Activated CD4-positive, alpha-beta T cell treated with anti-CD3 and anti-CD28 coated beads, Interleukin-2, Interleukin-4, amounts not matched to agents 100 ng/mL and 50 ng/mL, durations not matched to agents 16 hours and 8 hours (primary cell): ENCODE data around the gene KLHDC2.
A peak's percentile ranks its signal among the peaks of the same experiment; 100 is the strongest.
"Not testable (repeated sequence)": the region's sequence is repeated elsewhere in the genome, so short reads cannot be mapped to it uniquely, and the experiment has no call there.

ENCODE experiments used
- DNase-seq: peaks from one replicate; pipeline ENCODE4 v3.0.0-alpha.2; 2020; ENCODE audit warnings: low spot score

KLHDC2 gene, protein sequence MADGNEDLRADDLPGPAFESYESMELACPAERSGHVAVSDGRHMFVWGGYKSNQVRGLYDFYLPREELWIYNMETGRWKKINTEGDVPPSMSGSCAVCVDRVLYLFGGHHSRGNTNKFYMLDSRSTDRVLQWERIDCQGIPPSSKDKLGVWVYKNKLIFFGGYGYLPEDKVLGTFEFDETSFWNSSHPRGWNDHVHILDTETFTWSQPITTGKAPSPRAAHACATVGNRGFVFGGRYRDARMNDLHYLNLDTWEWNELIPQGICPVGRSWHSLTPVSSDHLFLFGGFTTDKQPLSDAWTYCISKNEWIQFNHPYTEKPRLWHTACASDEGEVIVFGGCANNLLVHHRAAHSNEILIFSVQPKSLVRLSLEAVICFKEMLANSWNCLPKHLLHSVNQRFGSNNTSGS

DNA sequence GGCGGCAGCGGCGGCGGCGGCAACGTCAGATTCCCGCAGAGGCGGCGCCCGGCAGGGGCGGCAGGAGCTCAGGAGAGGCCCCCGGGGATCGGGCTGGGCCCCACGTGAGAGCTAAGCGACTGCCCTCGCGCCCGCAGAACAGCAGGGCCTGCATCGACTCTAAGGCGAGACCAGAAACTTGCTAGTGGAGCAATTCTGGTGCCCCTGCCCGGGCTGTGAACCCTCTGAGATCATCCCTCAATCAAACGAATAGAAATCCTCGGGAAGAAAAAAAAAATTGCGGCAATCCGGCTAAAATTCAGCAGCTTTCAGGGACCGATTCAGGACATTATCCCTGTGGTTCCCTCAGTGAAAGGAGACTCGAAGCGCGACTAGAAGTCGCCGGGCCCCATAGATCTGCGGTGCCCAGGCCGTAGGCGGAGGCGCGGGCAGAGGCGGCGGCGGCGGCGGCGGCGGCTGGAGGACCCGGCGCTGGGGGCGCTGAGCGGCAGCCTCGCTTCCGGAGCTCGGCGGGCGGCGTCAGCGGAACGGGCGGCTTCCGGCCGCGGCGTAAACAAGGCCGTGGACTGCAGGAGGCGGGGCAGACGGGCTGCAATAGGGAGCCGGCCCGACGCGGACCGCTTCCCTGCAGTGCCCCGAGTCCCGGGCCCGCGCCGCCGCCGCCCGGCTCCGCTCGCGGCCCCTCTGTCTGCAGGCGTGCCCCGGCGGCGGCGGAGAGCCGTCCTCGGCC, at the start of gene KLHDC2:
Gene KLHDC2 (plus strand): TSS at position 583 of the 730 bp plus-strand sequence. CDS start 316 bp downstream, outside the sequence.
- DNase-seq = peak; percentile 91

DNA sequence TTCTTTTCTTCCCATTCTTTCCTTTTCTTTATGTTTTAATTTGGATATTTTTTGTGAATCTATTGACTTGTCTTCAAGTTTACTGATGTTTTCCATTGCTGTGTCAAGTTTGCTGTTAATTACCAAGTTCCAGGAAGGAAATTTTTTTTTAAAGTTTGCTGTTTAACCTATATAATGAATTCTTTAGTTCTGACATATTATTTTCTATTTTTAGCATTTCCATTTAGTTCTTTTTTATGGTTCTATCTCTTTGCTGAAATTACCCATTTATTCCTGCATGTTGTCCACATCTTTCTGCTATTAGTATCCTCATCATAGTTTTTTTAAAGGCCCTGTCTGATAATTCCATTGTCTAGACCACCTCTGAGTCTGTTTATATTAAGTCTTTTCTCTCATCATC, 47.2 kb upstream of the KLHDC2 start:
- DNase-seq = no peak

DNA sequence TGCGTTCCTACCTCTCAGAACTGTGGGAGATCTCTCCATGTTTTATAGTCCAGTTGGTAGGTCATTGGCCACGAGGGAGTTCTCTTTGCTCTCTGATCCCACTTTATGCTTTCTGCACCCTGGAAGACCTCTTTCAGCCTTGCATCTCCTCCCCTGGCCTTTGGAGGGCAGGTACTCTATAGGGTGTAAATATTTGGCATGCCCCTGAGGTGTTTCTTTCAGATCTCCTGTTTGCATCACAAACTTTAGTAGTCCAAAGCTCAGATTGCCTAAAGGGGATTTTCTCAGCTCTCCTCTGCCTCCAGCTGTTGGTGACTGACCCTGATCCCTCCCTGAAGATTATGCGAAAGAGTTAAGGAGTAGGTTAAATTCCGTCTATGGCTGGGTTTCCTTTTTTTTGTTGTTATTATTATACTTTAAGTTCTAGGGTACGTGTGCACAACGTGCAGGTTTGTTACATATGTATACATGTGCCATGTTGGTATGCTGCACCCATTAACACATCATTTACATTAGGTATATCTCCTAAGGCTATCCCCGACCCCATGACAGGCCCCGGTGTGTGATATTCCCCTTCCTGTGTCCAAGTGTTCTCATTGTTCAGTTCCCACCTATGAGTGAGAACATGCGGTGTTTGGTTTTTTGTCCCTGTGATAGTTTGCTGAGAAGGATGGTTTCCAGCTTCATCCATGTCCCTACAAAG, 46.1 kb upstream of the KLHDC2 start:
- not testable (repeated sequence) for DNase-seq

DNA sequence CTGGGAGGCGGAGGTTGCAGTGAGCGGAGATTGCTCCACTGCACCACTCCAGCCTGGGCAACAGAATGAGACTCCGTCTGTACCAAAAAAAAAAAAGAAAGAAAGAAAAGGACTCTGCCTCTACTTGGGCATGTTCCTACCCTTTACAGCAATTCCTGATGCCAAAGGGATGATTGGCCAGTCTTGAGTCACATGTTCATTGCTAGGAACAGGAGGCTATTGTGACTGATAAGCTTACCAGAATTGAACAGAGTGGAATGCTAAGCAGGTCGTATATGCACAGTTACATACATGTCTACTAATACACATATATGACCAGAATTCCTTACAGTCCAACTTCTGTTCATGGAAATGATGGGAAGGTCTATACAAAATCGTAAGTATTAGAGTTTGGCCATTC, 40.8 kb upstream of the KLHDC2 start:
- DNase-seq = no peak

DNA sequence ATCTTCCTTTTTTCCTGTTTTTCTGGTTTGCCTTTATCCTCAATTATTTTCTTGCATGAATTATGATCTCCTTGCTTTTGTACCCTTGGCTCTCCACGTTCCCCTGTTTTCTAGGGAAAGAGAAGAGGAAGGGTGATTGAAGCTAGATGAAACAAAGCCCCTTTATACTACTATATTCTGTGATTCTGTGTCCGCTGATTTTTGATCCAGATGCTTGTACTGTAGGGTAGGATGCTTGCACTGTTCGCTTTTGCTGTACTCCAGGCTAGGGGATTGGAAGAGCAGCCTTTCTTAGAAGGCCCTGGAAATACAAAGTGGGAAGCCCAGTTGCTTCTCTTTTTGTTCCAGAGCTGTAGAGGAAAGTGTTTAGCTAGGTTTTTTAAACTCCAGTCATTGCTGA, 35.1 kb upstream of the KLHDC2 start:
- DNase-seq = no peak

DNA sequence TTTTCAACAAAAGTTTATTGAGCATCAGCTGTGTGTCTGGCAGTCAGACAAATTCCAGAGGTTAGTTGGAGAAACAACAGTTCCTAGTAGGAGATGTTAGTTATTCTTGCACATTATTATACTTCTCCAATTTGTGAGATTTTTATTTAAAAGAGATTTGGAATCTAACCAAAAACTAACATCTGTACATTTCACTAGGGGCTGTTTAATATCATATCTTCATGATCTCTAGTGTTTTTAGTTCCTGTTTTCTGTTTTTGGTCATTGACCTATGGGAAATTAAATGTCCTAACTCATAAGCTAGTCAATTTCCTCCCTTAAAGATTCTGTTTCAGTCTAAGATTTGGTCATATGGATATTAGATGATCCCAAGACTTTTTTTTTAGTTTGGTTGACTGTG, 34.1 kb upstream of the KLHDC2 start:
- DNase-seq = no peak

DNA sequence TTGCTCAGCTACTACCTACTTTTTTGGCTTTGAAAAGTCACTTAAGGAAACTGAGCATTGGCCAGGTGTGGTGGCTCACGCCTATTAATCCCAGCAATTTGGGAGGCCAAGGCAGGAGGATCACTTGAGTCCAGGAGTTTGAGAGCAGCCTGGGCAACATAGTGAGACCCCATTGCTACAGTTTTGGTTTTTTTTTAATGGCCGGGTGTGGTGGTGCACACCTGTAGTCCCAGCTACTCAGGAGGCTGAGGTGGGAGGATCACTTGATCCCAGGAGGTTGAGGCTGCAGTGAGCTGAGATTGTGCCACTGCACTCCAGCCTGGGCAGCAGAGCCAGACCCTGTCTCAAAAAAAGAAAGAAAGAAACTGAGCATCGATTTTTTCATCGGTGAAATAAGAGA, 32.3 kb upstream of the KLHDC2 start:
- not testable (repeated sequence) for DNase-seq

DNA sequence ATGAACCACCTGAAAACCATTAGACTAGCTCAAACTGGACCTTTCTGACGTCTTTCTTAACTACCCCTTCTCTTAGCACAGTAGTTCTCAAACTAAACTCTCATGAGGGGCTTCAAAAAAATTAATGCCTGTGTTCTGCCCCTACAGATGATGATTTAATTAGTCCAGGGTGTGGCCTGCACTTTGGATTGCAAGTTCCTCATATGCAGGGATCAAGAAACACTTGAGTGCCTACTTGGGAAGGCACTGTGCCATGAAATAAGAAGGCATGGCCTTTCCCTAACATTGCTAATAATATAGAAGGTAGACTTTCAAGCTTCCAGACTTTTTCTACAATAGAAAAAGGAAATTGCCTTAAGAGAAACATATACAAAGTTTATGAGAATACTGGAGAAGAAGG, 22.8 kb upstream of the KLHDC2 start:
- DNase-seq = no peak

DNA sequence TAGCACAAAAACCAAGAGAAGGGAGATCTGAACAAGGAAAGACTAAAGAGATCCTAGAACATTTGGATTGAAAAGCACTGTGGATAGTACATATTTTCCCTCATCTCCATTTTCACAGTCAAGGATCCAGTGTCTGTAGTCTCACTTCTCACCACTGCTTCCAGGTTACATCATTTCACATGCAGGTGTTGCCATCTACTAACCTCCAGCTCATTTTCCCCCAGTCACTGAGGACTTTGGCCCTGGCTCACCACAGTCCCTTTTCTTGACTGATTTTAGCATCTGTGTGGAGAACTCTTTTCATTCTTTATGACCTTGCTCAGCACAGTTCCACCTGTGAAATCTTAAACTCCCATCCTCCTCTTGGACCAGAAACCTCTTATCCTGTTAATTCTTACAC, 21.5 kb upstream of the KLHDC2 start:
- not testable (repeated sequence) for DNase-seq

DNA sequence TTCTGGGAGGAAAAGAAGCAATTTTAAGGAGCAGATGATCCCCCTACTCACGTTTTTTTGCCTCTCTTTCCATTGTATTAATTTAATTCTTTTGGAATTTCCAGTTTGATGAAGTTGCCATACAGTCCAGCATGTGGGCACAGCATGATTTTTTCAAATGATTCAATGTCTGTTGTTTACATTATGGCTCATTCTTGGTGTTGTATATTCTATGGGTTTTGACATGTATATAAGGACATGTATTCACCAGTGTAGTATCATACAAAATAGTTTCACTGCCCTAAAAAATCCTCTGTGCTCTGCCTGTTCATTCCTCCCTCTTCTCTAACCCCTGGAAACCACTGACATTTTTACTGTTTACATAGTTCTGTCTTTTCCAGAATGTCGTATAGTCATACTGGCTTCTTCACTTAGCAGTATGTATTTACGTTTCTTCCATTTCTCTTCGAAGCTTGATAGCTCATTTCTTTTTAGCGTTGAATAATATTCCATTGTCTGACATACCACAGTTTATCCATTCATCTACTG, 13.3 kb upstream of the KLHDC2 start:
- no peak for DNase-seq

DNA sequence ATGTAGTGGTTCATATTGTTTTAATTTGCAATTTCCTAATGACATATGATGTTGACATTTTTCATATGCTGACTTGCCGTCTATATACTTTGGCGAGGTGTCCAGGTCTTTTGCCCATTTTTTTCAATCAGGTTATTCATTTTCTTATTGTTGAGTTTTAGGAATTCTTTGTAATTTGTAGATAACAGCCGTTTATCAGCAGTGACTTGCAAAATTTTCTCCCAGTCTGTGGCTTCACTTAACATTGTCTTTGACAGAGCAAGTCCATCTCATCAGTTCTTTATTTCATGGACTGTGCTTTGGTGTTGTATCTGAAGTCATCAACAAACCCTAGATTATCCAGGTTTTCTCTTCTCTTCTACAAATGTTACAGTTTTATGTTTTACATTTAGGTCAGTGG, 12.6 kb upstream of the KLHDC2 start:
- no peak for DNase-seq

DNA sequence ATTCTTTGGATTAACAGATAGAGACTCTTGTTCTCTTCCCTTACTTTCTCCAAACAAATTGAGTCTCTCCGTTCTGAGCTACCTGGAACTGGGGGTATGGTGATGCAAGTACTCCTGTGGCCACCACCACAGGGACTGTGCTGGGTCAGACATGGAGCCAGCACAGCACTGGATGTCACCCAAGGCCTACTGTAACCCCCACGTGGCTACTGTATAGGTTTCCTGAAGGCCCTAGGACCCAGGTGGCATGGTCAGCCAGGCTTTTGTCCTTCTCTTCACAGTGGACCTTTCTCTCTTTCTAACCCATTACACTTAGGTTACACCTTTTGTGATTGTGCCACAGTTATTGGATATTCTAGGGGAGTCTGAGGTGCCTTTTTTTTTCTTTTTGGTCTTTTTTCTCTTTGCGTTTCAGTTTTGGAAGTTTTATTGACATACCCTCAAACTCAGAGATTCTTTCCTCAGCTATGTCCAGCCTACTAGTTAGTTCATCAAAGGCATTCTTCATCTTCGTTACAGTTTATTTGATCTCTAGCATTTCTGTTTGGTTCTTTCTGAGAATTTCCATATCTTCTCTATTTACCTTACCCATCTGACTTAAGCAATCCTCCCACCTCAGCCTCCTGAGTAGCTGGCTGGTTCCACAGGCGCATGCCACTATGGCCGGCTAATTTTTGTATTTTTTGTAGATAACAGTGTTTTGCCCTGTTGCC, 6.0 kb upstream of the KLHDC2 start:
- no peak for DNase-seq

DNA sequence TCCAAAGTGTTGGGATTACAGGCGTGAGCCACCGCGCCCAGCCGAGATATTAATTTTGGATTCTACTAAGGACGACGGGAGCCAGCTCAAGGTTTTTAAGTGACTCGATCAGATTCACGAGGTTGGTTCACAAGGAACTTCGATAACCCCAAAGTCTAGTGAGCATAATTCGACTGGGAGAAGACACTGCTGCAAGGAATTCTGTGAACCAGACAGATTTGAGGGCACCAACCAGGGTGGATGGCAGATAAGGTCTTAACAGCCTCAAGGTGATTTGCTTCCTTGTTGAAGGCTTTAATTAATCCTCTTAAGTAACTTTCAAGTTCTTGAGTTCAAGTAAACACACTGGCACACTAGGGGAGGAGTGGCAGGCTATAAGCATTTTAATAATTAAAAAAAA, 1.1 kb upstream of the KLHDC2 start:
- no peak for DNase-seq

DNA sequence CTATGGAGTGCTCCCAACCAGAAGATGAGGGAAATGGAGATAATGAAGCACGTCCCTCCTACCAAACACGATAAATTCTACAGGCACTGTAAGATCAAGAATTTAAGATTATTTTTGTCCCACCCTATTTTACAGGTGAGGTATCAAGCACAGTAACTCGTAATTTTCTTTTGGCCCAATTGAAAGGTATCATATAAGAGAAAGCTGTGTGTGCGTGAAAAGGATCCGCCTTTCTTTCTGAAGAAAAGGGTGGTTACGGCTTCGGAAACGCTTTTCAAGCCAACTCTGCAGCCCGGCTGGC, 733 bp upstream of the KLHDC2 start:
- DNase-seq = no peak

DNA sequence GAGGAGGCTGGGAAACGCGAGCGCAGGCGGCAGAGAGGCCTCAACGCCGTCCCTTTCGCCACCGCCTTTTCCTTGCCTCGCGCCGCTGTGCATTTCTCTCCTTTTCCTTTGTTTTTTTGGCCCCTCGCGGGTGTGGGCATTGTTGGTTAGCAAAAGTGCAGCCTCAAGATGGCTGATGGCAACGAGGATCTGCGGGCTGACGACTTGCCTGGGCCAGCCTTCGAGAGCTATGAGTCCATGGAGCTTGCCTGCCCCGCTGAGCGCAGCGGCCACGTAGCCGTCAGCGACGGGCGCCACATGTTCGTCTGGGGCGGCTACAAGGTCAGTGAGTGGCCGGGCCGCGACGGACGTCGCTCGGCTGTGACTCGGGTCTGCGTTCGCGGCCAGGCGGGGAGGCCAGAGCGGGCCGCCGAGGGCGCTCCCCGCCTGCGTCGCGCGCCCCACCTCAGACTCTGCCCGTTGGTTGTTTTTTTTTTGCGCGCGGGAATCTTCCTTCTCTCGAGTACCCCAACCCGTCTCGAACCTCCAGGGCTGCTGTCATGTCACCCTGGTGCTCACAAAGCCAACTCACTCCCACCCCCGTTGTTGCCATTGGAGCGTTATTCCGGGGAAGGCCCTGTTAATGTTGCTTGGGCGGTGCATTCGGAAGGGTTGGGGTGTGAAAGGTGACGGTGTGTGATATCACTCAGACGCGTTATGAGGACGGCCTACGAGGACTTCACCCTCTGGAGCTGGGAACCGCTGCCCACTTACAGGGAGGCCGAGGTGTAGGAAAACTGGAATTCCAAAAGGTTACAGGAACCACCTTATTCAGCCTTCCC, 558 bp downstream of the KLHDC2 start:
- peak; percentile 74 for DNase-seq

DNA sequence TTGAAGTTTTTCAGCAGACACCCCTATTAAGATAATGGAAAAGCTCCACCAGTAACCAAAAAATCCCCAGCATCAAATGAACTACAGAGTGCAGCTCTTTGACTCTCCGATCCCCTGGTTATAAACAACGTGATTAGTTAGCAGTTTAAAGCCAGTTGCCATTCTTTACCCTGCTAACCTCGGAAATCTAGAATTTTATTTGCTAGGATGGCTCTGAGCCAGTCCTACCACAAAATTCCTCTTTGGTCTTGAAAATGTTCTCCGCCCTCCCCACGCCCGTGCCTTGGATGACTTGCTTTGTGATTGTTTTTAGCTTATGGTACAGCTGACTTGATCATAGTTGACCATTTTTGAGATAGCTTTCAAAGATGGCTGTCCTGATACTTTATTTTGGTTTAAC, 1.2 kb downstream of the KLHDC2 start:
- no peak for DNase-seq

DNA sequence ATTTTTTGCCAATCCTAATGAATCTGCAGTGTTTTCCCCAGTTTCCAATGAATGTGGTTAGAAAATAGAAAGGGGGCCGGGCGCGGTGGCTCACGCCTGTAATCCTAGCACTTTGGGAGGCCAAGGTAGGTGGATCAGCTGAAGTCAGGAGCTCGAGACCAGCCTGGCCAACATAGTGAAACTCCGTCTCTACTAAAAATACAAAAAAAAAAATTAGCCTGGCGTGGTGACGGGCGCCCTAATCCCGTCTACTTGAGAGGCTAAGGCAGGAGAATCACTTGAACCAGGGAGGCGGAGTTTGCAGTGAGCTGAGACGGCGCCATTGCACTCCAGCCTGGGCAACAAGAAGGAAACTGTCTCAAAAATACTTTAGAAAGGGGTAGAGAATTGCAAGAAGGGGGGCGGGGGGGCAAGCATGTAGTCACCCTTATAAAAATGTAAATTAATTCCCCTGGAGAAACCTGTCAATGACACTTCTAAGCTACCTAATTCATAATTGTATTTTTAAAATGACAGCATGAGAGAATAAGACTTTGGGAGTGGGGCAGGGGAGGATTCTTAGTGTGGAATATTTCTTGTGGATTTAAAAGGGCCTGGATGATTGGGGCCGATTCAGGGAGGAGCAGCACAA, 1.7 kb downstream of the KLHDC2 start:
- no peak for DNase-seq

DNA sequence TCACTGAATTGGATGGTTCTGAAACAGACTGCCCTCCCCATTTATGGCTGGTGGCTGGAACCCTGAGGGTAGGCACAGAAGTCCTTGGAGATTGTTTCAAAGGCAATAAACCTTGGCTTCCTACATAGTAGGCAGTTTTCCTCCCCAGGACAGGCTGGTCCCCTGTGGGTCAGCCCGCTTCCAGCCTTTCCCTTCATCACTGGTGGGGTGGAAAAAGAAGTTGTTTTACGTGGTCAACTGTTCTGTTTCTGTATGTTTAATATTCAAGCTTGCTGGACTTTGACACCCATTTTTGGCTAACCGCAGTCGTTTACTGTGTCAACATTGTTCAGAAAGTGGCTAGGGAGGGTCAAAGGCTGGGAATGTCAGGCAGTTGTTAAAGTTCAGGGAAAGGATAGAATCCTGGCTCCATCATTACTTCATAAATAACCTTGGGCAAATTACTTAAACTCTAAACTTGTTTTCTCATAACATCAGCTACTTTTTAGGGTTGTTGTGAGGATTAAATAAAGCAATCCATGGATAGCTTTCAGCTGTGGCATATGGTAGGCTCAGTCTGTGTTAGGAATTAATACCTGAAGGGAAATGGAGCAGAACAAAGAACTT, 2.4 kb downstream of the KLHDC2 start:
- no peak for DNase-seq

DNA sequence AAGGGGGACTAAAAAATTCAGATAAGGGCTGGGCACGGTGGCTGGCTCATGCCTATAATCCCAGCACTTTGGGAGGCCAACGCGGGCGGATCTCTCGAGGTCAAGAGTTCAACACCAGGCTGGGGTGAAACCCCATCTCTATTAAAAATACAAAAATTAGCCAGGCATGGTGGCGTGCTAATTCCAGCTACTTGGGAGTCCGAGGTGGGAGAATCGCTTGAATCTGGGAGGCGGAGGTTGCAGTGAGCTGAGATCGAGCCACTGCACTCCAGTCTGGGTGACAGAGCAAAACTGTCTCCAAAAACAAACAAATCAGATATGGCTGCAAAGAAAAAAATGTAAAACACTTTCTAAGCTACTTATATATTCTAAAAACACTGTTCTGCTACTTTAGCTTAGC, 3.7 kb downstream of the KLHDC2 start:
- DNase-seq = not testable (repeated sequence)

DNA sequence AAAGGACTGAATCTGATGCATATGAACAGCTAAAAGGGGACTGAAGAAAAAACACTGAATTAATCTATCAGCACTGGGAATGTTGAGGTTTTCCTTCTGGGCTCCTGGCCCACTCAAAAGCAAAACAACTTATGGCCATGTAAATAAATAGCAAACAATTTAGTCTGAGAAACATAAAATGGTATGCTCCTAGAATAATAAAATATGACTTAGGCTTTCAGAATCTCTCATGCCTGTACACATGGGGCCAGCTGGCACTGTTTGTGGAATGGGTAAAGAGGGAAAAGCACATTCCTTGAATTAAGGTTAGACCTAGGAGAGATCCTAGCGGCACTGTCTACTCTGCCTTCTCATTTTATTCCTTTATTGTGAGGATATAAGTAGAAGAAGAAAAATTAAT, 6.2 kb downstream of the KLHDC2 start:
- DNase-seq = no peak
